ENCODE results near the gene MAP2K5.

MAP2K5 gene

GRCh38 chr15:67745073-67746006, 202.8 kb downstream of the MAP2K5 start:
- TF ChIP-seq ZFP30 (CRISPR knock-in tag; IDR thresholded peaks at IDR 0.05) (no peak), ISL1 (CRISPR knock-in tag; IDR thresholded peaks at IDR 0.05) (peak; percentile 52), ZFP3 (CRISPR knock-in tag; IDR thresholded peaks at IDR 0.05) (no peak), SNAI2 (CRISPR knock-in tag; IDR thresholded peaks at IDR 0.05) (no peak)
- ATAC-seq, result no peak

GRCh38 chr15:67746022-67746421, 203.5 kb downstream of the MAP2K5 start:
- no peak for TF ChIP-seq TCF4 (CRISPR knock-in tag; IDR thresholded peaks at IDR 0.05; ENCODE audit: borderline replicate concordance)
- no peak for TF ChIP-seq ZC3H10 (CRISPR knock-in tag; IDR thresholded peaks at IDR 0.05)
- TF ChIP-seq ZNF8 (CRISPR knock-in tag; IDR thresholded peaks at IDR 0.05), result no peak
- no peak for TF ChIP-seq BACH2 (CRISPR knock-in tag; IDR thresholded peaks at IDR 0.05; ENCODE audit: borderline replicate concordance)
- no peak for TF ChIP-seq ZNF70 (CRISPR knock-in tag; IDR thresholded peaks at IDR 0.05)
- TF ChIP-seq TOX (CRISPR knock-in tag; IDR thresholded peaks at IDR 0.05; ENCODE audit: borderline replicate concordance), result no peak
- no peak for TF ChIP-seq SNAI2 (CRISPR knock-in tag; IDR thresholded peaks at IDR 0.05)
- TF ChIP-seq ZFP3 (CRISPR knock-in tag; IDR thresholded peaks at IDR 0.05), result no peak
- no peak for TF ChIP-seq GLIS3 (CRISPR knock-in tag; IDR thresholded peaks at IDR 0.05)
- no peak for TF ChIP-seq CSRNP3 (CRISPR knock-in tag; IDR thresholded peaks at IDR 0.05)
- no peak for TF ChIP-seq ISL1 (CRISPR knock-in tag; IDR thresholded peaks at IDR 0.05)
- TF ChIP-seq POU6F1 (CRISPR knock-in tag; IDR thresholded peaks at IDR 0.05; ENCODE audit: borderline replicate concordance, low read depth), result no peak
- no peak for TF ChIP-seq CREB5 (CRISPR knock-in tag; IDR thresholded peaks at IDR 0.05; ENCODE audit: low read depth)
- no peak for TF ChIP-seq ZFP30 (CRISPR knock-in tag; IDR thresholded peaks at IDR 0.05)
- TF ChIP-seq PPARA (CRISPR knock-in tag; IDR thresholded peaks at IDR 0.05; ENCODE audit: borderline replicate concordance), result no peak
- TF ChIP-seq ESRRG (CRISPR knock-in tag; IDR thresholded peaks at IDR 0.05), result no peak
- TF ChIP-seq ZNF565 (CRISPR knock-in tag; conservative IDR thresholded peaks at IDR 0.05; ENCODE audit: low read depth), result no peak
- no peak for TF ChIP-seq RARB (CRISPR knock-in tag; IDR thresholded peaks at IDR 0.05)
- ATAC-seq, result no peak

GRCh38 chr15:67746450-67746849, 203.9 kb downstream of the MAP2K5 start:
- no peak for TF ChIP-seq CSRNP3 (CRISPR knock-in tag; IDR thresholded peaks at IDR 0.05)
- TF ChIP-seq ZC3H10 (CRISPR knock-in tag; IDR thresholded peaks at IDR 0.05), result no peak
- TF ChIP-seq PPARA (CRISPR knock-in tag; IDR thresholded peaks at IDR 0.05; ENCODE audit: borderline replicate concordance), result no peak
- TF ChIP-seq PATZ1 (CRISPR knock-in tag; IDR thresholded peaks at IDR 0.05; ENCODE audit: borderline replicate concordance), result no peak
- no peak for TF ChIP-seq TSHZ2 (CRISPR knock-in tag; IDR thresholded peaks at IDR 0.05)
- TF ChIP-seq TCF4 (CRISPR knock-in tag; IDR thresholded peaks at IDR 0.05; ENCODE audit: borderline replicate concordance), result no peak
- TF ChIP-seq SNAI2 (CRISPR knock-in tag; IDR thresholded peaks at IDR 0.05), result no peak
- no peak for TF ChIP-seq ZFP30 (CRISPR knock-in tag; IDR thresholded peaks at IDR 0.05)
- no peak for TF ChIP-seq ISL1 (CRISPR knock-in tag; IDR thresholded peaks at IDR 0.05)
- TF ChIP-seq GLIS3 (CRISPR knock-in tag; IDR thresholded peaks at IDR 0.05), result no peak
- TF ChIP-seq ZNF565 (CRISPR knock-in tag; conservative IDR thresholded peaks at IDR 0.05; ENCODE audit: low read depth), result no peak
- no peak for ATAC-seq
